ENCODE results near the gene PTPN6.

- TF ChIP-seq, protein P1, sequence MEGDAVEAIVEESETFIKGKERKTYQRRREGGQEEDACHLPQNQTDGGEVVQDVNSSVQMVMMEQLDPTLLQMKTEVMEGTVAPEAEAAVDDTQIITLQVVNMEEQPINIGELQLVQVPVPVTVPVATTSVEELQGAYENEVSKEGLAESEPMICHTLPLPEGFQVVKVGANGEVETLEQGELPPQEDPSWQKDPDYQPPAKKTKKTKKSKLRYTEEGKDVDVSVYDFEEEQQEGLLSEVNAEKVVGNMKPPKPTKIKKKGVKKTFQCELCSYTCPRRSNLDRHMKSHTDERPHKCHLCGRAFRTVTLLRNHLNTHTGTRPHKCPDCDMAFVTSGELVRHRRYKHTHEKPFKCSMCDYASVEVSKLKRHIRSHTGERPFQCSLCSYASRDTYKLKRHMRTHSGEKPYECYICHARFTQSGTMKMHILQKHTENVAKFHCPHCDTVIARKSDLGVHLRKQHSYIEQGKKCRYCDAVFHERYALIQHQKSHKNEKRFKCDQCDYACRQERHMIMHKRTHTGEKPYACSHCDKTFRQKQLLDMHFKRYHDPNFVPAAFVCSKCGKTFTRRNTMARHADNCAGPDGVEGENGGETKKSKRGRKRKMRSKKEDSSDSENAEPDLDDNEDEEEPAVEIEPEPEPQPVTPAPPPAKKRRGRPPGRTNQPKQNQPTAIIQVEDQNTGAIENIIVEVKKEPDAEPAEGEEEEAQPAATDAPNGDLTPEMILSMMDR (IDR thresholded peaks at IDR 0.05; ENCODE audit: low read length): no peak
- no peak for TF ChIP-seq EZH2 (optimal IDR thresholded peaks at IDR 0.05; ENCODE audit: low read depth, low read length)
- TF ChIP-seq EZH2phosphoT487 (IDR thresholded peaks at IDR 0.05; ENCODE audit: low read length): no peak
Observed at GRCh38 chr12:6941782-6942181, 9.4 kb upstream of the PTPN6 start.
